Testis (tissue), 2 donors: ENCODE results near the gene CGNL1.

Source experiments
- POLR2A ChIP-seq: fragments of 450-650 bp; IDR thresholded peaks from one replicate; pipeline ENCODE4 v1.6.1; 2017; ENCODE audit warnings: antibody characterized with exemption, mild to moderate bottlenecking, moderate library complexity
- TF ChIP-seq, protein P1 (sequence below), 3 experiments: fragments of 450-650 bp in 2 of 3; fragments of 200-600 bp in 1 of 3; sonication (generic) in 1 of 3; IDR thresholded peaks; one replicate each; pipeline ENCODE4 v1.5.1; 2016 to 2019; ENCODE audit warnings: antibody characterized with exemption in 3 of 3, mild to moderate bottlenecking in 2 of 3, moderate library complexity in 1 of 3

DNA sequence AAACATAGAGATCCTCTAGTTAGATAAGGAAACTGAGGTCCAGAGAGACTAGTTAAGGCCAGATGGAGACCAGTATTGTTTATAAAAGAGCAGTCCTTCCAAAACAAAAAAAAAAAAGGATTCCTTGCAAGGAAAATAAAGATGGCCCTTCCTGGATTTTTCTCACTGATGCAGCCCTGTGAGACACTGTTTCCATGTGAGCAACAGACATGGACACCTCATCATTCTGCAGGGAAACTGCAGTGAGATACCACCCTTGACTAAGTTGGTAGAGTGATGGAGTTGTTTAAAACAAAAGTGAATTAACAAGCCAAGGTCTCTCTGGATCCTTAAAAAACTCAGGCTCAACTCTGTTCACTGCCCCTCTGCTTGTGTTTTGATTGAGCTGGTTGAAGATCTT, 149.8 kb downstream of the CGNL1 start:
- TF ChIP-seq POLR2A: no peak
- TF ChIP-seq, protein P1, sequence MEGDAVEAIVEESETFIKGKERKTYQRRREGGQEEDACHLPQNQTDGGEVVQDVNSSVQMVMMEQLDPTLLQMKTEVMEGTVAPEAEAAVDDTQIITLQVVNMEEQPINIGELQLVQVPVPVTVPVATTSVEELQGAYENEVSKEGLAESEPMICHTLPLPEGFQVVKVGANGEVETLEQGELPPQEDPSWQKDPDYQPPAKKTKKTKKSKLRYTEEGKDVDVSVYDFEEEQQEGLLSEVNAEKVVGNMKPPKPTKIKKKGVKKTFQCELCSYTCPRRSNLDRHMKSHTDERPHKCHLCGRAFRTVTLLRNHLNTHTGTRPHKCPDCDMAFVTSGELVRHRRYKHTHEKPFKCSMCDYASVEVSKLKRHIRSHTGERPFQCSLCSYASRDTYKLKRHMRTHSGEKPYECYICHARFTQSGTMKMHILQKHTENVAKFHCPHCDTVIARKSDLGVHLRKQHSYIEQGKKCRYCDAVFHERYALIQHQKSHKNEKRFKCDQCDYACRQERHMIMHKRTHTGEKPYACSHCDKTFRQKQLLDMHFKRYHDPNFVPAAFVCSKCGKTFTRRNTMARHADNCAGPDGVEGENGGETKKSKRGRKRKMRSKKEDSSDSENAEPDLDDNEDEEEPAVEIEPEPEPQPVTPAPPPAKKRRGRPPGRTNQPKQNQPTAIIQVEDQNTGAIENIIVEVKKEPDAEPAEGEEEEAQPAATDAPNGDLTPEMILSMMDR (IDR thresholded peaks at IDR 0.05): no peak
